PFSK-1 (cell line): ENCODE measurements around the gene ACTN1.

ENCODE experiments used
- FOXP2 ChIP-seq: optimal IDR thresholded peaks from 2 replicates; pipeline ENCODE3; 2011; ENCODE audit warnings: borderline replicate concordance, control low read depth, inconsistent platforms; ENCODE audit not compliant: insufficient read depth; ENCODE audit errors: extremely low read length, extremely low read depth
- POLR2AphosphoS5 ChIP-seq: IDR thresholded peaks from 2 replicates; pipeline ENCODE4 v1.6.1; 2012; ENCODE audit warnings: low read depth, mild to moderate bottlenecking, control low read depth, low read length, moderate library complexity
- REST ChIP-seq, 2 experiments: IDR thresholded peaks; 2 replicates each; pipeline versions ENCODE4 v1.6.1 to v1.8.0; 2011 to 2012; ENCODE audit warnings: low read depth in 2 of 2, low read length in 2 of 2, control low read depth in 1 of 2, inconsistent platforms in 1 of 2, mild to moderate bottlenecking in 1 of 2, moderate library complexity in 1 of 2; ENCODE audit not compliant: insufficient read depth in 1 of 2
- SIN3A ChIP-seq: IDR thresholded peaks from 2 replicates; pipeline ENCODE4 v1.6.1; 2012; ENCODE audit warnings: mild to moderate bottlenecking, low read length, moderate library complexity, borderline replicate concordance; ENCODE audit not compliant: insufficient read depth
- TAF1 ChIP-seq: IDR thresholded peaks from 2 replicates; pipeline ENCODE4 v1.6.1; 2012; ENCODE audit warnings: low read length, control low read depth, borderline replicate concordance; ENCODE audit not compliant: insufficient read depth

ACTN1 gene

GRCh38 chr14:68854421-68854820, 124.7 kb downstream of the ACTN1 start:
- TF ChIP-seq SIN3A (no peak), POLR2AphosphoS5 (no peak), FOXP2 (no peak), REST (IDR thresholded peaks at IDR 0.05; ENCODE audit: insufficient read depth in 1 of 2, low read depth in 2 of 2, low read length in 2 of 2) (no peak), TAF1 (no peak)

GRCh38 chr14:68853749-68854148, 125.4 kb downstream of the ACTN1 start:
- no peak for TF ChIP-seq REST (IDR thresholded peaks at IDR 0.05; ENCODE audit: insufficient read depth in 1 of 2, low read depth in 2 of 2, low read length in 2 of 2)
- no peak for TF ChIP-seq TAF1
- TF ChIP-seq POLR2AphosphoS5: no peak

- TF ChIP-seq TAF1 (no peak), REST (IDR thresholded peaks at IDR 0.05; ENCODE audit: insufficient read depth in 1 of 2, low read depth in 2 of 2, low read length in 2 of 2) (no peak), POLR2AphosphoS5 (no peak), FOXP2 (no peak), SIN3A (no peak)
Observed at GRCh38 chr14:68851078-68851477, 128.0 kb downstream of the ACTN1 start.

- TF ChIP-seq SIN3A (no peak), POLR2AphosphoS5 (no peak), REST (IDR thresholded peaks at IDR 0.05; ENCODE audit: insufficient read depth in 1 of 2, low read depth in 2 of 2, low read length in 2 of 2) (no peak), FOXP2 (no peak), TAF1 (no peak)
Observed at GRCh38 chr14:68849416-68849815, 129.7 kb downstream of the ACTN1 start.

GRCh38 chr14:68848253-68848652, 130.8 kb downstream of the ACTN1 start:
- no peak for TF ChIP-seq REST (IDR thresholded peaks at IDR 0.05; ENCODE audit: insufficient read depth in 1 of 2, low read depth in 2 of 2, low read length in 2 of 2)
- no peak for TF ChIP-seq POLR2AphosphoS5
- no peak for TF ChIP-seq FOXP2
- no peak for TF ChIP-seq SIN3A
- no peak for TF ChIP-seq TAF1
